HUES64 (cell line): ENCODE measurements around the gene HORMAD2.

Experiments used
- H3K27ac ChIP-seq: 2 replicates; pipeline ENCODE4 v1.7.0; 2013; ENCODE audit warnings: low read depth, low read length, inconsistent platforms
- H3K27me3 ChIP-seq: 2 replicates; pipeline ENCODE4 v1.6.1; 2013; ENCODE audit warnings: mild to moderate bottlenecking, low read length; ENCODE audit not compliant: insufficient read depth
- H3K36me3 ChIP-seq: 2 replicates; pipeline ENCODE4 v1.6.1; 2013; ENCODE audit warnings: mild to moderate bottlenecking, low read length; ENCODE audit not compliant: insufficient read depth
- H3K4me1 ChIP-seq: 2 replicates; pipeline ENCODE4 v1.6.1; 2013; ENCODE audit warnings: mild to moderate bottlenecking, low read length, moderate library complexity; ENCODE audit not compliant: insufficient read depth
- H3K4me3 ChIP-seq: 2 replicates; pipeline ENCODE4 v1.5.1; 2013; ENCODE audit warnings: mild to moderate bottlenecking, low read length, moderate library complexity
- H3K9ac ChIP-seq: 2 replicates; pipeline ENCODE4 v1.6.1; 2013; ENCODE audit warnings: mild to moderate bottlenecking, low read depth, low read length
- H3K9me3 ChIP-seq: 2 replicates; pipeline ENCODE4 v1.6.1; 2013; ENCODE audit warnings: low read depth, low read length; ENCODE audit not compliant: insufficient read depth
- WGBS: fragments of 150-250, 120-280 bp; methylation state at CpG from one replicate; pipeline ENCODE4 v1.1.7; 2013; ENCODE audit warnings: missing lambda C conversion rate; 5-methylcytosine and 5-hydroxymethylcytosine counted together

Gene HORMAD2

DNA sequence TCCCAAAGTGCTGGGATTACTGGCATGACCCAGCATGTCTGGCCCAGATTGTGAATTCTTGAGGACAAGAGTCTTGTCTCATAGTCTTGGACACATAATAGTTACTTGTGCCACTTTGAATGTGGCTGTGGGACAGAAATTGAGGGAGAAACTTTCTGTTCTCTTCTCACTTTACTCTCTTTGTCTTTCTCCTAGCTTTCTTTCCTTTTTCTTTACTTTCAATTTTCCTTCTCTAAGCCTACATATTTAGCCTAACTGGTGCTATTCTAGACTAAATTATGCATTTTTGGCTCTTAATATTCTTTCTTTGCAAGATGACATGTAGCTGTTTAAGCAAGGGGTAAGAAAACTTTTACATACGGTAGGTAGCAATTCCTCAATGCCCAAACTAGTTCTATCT, 33.2 kb downstream of the HORMAD2 start:
- Histone ChIP-seq H3K27ac (no peak overlapping the region), H3K9ac (no peak overlapping the region), H3K4me3 (no peak overlapping the region), H3K36me3 (no peaks in the 10 kb centered on the region), H3K27me3 (no peaks in the 10 kb centered on the region), H3K9me3 (no peaks in the 10 kb centered on the region), H3K4me1 (no peaks in the 10 kb centered on the region)
- WGBS, result no CpG with 5 or more reads among the region's 1 CpG

DNA sequence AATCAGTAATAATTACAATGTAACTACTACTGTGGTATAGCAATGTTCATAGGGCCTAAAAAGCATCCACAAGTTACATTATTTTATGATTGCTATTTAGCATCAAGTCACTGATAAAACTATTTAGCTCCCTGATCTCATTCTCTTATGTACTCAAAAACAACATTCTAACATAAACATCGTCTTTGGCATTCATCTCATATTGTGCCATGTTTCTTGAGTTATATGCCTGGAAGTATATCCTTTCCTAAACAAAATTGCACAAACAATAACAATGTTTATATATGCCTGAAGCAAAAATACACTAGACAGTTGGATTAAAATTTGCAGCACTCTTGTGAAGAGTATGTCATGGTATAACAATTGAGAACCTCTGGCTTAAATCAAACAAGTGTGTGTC, 34.1 kb downstream of the HORMAD2 start:
- Histone ChIP-seq H3K36me3 (no peaks in the 10 kb centered on the region), H3K27ac (no peak overlapping the region), H3K4me3 (no peak overlapping the region), H3K4me1 (no peaks in the 10 kb centered on the region), H3K9ac (no peak overlapping the region), H3K27me3 (no peaks in the 10 kb centered on the region), H3K9me3 (no peaks in the 10 kb centered on the region)
- 100% methylated on average over 1 of the region's 1 CpG for WGBS

DNA sequence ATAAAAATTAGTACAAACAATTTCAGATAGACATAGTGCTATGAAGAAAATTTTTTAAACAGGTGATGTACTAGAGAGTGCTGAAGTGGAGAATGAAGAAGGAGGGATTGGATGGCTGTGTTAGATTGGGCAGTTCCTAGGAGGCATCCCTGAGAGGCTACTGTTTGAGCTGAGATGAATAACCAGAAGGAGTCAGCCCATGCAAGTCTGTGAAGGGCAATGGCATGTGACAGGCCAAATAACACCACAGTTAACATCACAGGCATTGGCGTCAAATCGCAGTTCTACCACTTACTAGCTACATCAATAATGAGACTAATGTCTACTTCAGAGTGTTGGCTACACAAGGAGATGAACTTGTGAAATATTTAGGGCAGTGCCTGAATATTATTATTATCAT, 35.4 kb downstream of the HORMAD2 start:
- Histone ChIP-seq H3K9ac (no peak overlapping the region), H3K4me3 (no peak overlapping the region), H3K36me3 (no peaks in the 10 kb centered on the region), H3K9me3 (no peaks in the 10 kb centered on the region), H3K27ac (no peak overlapping the region), H3K27me3 (no peaks in the 10 kb centered on the region), H3K4me1 (no peaks in the 10 kb centered on the region)
- 90% methylated on average over 2 of the region's 2 CpGs for whole genome bisulfite sequencing

DNA sequence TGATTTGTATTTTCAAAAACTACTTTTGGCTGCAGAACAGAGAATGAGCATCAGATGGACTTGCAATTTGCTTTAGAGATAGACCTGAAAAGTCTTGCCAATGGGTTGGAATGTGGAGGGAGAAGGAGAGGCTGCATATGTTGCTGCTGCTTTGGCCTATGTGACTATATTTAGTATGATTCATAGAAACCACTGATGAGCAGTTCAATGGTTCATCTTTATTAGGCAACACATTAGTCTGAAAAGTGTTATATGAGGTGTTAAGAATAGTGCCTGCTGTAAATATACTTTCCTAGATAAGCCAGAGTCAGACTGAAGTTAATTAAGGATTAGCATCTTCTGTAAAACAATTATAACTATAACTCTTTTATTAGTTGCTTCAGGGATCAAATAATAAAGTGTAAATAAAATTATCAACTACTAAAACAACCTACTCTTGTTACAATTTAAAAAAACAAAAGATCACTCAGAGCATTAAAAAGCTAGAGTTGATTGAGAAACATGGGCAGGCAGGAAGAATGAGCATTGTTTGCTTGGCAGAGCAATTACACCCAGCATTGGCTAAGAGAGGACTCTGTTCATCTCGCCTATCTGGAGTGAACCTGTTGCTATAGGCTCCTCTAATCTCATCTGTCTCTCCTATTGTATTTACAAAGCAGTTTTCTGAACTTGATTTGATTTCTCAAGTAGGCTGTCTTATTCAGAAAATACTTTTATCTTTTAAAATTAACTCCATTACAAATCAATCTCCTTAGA, 36.3 kb downstream of the HORMAD2 start:
- Histone ChIP-seq H3K4me3 (no peak overlapping the region), H3K27me3 (no peaks in the 10 kb centered on the region), H3K27ac (no peak overlapping the region), H3K9ac (no peak overlapping the region), H3K4me1 (no peaks in the 10 kb centered on the region), H3K9me3 (no peaks in the 10 kb centered on the region), H3K36me3 (no peaks in the 10 kb centered on the region)
- 82% methylated on average over 1 of the region's 1 CpG for WGBS

DNA sequence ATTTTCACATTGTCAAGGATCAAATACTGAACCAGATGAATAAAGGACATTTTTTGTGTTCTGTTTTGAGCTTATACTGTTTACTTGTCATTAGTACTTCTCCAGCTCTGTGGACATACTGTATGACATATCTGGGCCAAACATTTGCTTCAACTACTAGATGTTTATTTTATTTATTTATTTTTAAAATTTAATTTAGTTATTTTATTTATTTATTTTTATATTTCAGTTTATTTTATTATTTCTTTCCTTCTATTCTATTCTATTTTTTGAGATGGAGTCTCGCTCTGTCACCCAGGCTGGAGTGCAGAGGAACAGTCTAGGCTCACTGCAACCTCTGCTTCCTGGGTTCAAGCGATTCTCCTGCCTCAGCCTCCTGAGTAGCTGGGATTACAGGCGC, 37.0 kb downstream of the HORMAD2 start:
- Histone ChIP-seq H3K4me3 (no peak overlapping the region), H3K36me3 (no peaks in the 10 kb centered on the region), H3K27ac (no peak overlapping the region), H3K9me3 (no peaks in the 10 kb centered on the region), H3K4me1 (no peaks in the 10 kb centered on the region), H3K27me3 (no peaks in the 10 kb centered on the region), H3K9ac (no peak overlapping the region)
- WGBS, result 98% methylated on average over 3 of the region's 3 CpGs

DNA sequence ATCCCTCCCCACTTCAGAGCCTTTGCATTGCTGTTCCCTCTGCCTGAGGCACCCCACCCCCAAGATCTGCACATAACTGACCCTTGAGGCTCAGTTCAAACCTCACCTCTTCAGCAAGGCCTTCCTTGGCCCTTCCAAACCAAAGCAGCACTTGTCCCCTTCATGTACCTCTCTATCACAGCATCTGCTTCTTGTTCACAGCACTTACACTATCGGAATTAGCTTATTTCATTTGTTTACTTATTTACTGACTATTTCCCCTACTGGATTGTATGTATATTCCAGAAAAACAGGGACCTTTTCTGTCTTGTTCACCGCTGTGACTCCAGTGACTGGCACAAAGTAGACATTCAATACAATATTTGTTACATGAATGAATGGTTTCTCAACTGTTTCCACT, 38.0 kb downstream of the HORMAD2 start:
- Histone ChIP-seq H3K9me3 (no peaks in the 10 kb centered on the region), H3K4me3 (no peak overlapping the region), H3K27me3 (no peaks in the 10 kb centered on the region), H3K36me3 (no peaks in the 10 kb centered on the region), H3K27ac (no peak overlapping the region), H3K4me1 (no peaks in the 10 kb centered on the region), H3K9ac (no peak overlapping the region)
- 82% methylated on average over 1 of the region's 2 CpGs for WGBS

DNA sequence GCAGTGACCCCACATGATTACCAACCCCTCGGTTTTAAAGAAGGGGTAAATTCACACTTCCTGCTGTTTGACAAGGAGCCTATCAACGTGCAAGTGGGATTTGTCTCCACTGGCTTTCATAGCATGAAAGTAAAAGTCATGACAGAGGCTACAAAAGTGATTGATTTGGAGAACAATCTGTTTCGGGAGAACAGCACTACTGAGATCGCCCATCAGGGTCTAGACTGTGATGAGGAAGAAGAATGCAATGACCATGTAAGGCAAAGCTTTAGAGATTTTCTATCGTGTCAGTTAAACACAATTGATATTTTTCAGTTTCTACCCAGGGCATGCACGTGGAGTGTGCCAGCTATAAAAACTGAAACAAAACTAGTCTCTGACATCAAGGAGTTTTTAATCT, 41.7 kb downstream of the HORMAD2 start:
- Histone ChIP-seq H3K27me3 (no peaks in the 10 kb centered on the region), H3K27ac (no peak overlapping the region), H3K9ac (no peak overlapping the region), H3K4me1 (no peaks in the 10 kb centered on the region), H3K36me3 (no peaks in the 10 kb centered on the region), H3K4me3 (no peak overlapping the region), H3K9me3 (peaks cover 4% of the 10 kb centered on the region; the same call in 1 of the 2 replicates)
- WGBS, result 72% methylated on average over 6 of the region's 6 CpGs

DNA sequence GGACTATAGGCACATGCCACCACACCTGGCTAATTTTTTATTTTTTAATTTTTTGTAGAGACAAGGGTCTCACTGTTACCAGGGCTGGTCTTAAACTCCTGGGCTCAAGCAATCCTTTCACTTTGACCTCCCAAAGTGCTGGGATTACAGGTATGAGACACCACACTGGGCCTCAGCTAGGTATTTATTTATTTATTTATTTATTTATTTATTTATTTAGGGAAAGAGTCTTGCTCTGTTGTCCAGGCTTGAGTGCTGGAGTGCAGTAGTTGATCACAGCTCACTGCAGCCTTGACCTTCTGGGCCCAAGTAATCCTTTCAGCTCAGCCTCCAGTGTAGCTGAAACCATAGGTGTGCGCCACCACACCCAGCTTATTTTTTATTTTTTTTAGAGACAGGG, 43.2 kb downstream of the HORMAD2 start:
- no peaks in the 10 kb centered on the region for H3K36me3 ChIP-seq
- H3K27me3 ChIP-seq, result no peaks in the 10 kb centered on the region
- H3K4me3 ChIP-seq, result no peak overlapping the region
- H3K4me1 ChIP-seq, result no peaks in the 10 kb centered on the region
- no peak overlapping the region for H3K9ac ChIP-seq
- WGBS, result 96% methylated on average over 1 of the region's 1 CpG
- H3K27ac ChIP-seq, result no peak overlapping the region
- peaks cover 4% of the 10 kb centered on the region; the same call in 1 of the 2 replicates for H3K9me3 ChIP-seq

DNA sequence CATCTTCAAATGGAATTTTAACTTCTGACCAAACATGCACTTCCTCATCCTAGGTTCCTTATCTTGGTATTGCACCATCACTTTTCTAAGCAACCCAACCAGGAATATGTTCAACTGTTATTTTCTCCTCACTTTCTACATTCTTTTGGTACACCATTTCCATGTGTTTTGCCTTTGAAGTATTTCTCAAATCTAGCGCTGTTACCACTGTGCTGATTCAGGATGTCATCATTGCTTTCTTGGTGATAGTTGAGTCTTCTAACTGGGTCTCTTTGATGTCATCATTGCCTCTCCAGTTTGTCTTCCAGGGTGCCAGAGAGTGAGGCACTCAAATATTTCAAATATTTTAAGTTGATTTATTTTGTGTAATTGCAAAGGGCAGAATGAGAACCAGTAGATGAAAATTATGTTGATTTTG, 47.5 kb downstream of the HORMAD2 start:
- Histone ChIP-seq H3K9ac (no peak overlapping the region), H3K4me3 (no peak overlapping the region)
- WGBS, result 100% methylated on average over 1 of the region's 1 CpG

DNA sequence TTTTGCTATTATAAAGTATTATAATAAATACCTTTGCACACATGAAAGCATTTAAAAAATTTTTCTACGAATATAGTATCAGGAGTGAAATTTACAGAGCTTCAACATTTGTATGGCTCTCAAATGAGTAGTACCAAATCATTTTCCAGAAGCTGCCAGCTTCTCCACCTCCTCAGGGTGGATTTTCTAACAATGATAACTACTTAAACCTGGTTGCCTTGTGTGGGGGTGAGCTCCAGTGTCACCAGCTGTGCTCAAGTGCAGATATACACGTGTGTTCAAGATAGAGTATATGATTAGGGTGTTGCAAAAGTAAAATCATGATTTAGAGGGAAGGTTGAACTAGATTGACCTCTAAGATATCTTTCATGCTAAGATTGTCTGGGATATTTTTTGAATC, 48.2 kb downstream of the HORMAD2 start:
- WGBS, result 96% methylated on average over 2 of the region's 2 CpGs
- H3K4me1 ChIP-seq, result no peaks in the 10 kb centered on the region
- H3K4me3 ChIP-seq, result no peak overlapping the region
- no peaks in the 10 kb centered on the region for H3K27me3 ChIP-seq
- H3K9ac ChIP-seq, result no peak overlapping the region
- peaks cover 4% of the 10 kb centered on the region; the same call in 1 of the 2 replicates for H3K9me3 ChIP-seq
- no peaks in the 10 kb centered on the region for H3K36me3 ChIP-seq
- no peak overlapping the region for H3K27ac ChIP-seq

More for the DNA sequence above, 47.5 kb downstream of the HORMAD2 start:
- Histone ChIP-seq H3K27me3 (no peaks in the 10 kb centered on the region), H3K36me3 (no peaks in the 10 kb centered on the region), H3K9me3 (peaks cover 4% of the 10 kb centered on the region; the same call in 1 of the 2 replicates), H3K27ac (no peak overlapping the region), H3K4me1 (no peaks in the 10 kb centered on the region)

DNA sequence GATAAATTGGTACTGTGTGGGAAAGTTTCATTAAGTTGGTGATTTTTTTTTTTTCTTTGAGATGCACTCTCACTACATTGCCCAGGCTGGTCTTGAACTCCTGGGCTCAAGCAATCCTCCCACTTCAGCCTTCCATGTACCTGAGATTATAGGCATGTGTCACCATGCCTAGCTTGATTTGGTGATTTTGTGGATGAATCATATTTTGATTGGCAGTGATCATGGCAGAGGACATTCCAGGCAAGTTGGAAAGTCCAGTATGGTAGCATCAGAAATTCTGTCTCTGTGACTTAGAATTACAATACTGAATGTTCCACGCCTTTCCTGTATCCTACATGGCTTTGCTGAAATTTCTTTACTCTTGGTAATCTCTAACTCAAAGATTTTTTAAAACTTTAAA, 49.4 kb downstream of the HORMAD2 start:
- Histone ChIP-seq H3K27ac (no peak overlapping the region), H3K4me1 (no peaks in the 10 kb centered on the region), H3K9ac (no peak overlapping the region), H3K36me3 (no peaks in the 10 kb centered on the region), H3K27me3 (no peaks in the 10 kb centered on the region), H3K9me3 (peaks cover 2% of the 10 kb centered on the region; the same call in 1 of the 2 replicates), H3K4me3 (no peak overlapping the region)
- 100% methylated on average over 1 of the region's 1 CpG for WGBS
